OCI-LY1 (cell line): ENCODE results near the gene ING4.

Source experiments
- CTCF ChIP-seq: fragments of 200-600 bp; sonication (generic), shearing (Covaris generic); IDR thresholded peaks from 2 replicates; pipeline ENCODE4 v1.5.1; 2017; ENCODE audit warnings: mild to moderate bottlenecking, antibody characterized with exemption, low read length, moderate library complexity, mixed read lengths
- EZH2 ChIP-seq: fragments of 200-600 bp; sonication (generic), shearing (Covaris generic); IDR thresholded peaks from 2 replicates; pipeline ENCODE4 v1.8.0; 2017; ENCODE audit warnings: borderline replicate concordance, mixed run types, mild to moderate bottlenecking, antibody characterized with exemption, low read length, moderate library complexity, mixed read lengths

- TF ChIP-seq CTCF (no peak), EZH2 (no peak)
Measured at GRCh38 chr12:6693832-6694355, 31.0 kb upstream of the ING4 start.
